ENCODE data around the gene MAST4.

MAST4 gene

GRCh38 chr5:66742083-66742895 is 146.1 kb downstream of the MAST4 start:
- H3K4me3 ChIP-seq (ENCODE audit: severe bottlenecking): no peak overlapping the region
- no peaks in the 10 kb centered on the region for H3K36me3 ChIP-seq (ENCODE audit: low read depth)
- TF ChIP-seq CTCF (IDR thresholded peaks at IDR 0.05; ENCODE audit: poor library complexity, severe bottlenecking): peak; percentile 16
- DNase-seq (ENCODE audit: low spot score) (no peak), ATAC-seq (ENCODE audit: low read depth) (no peak)
- H3K27ac ChIP-seq (ENCODE audit: poor library complexity, severe bottlenecking): no peak overlapping the region
- no peaks in the 10 kb centered on the region for H3K27me3 ChIP-seq (ENCODE audit: insufficient read depth, poor library complexity, severe bottlenecking)
- no peaks in the 10 kb centered on the region for H3K9me3 ChIP-seq (ENCODE audit: severe bottlenecking)
- no peaks in the 10 kb centered on the region for H3K4me1 ChIP-seq (ENCODE audit: insufficient read depth, poor library complexity, severe bottlenecking)

GRCh38 chr5:66742896-66743247 is 146.7 kb downstream of the MAST4 start:
- Histone ChIP-seq H3K9me3 (ENCODE audit: severe bottlenecking) (no peaks in the 10 kb centered on the region), H3K36me3 (ENCODE audit: low read depth) (no peaks in the 10 kb centered on the region), H3K27ac (ENCODE audit: poor library complexity, severe bottlenecking) (no peak overlapping the region), H3K27me3 (ENCODE audit: insufficient read depth, poor library complexity, severe bottlenecking) (no peaks in the 10 kb centered on the region), H3K4me3 (ENCODE audit: severe bottlenecking) (no peak overlapping the region), H3K4me1 (ENCODE audit: insufficient read depth, poor library complexity, severe bottlenecking) (no peaks in the 10 kb centered on the region)
- ATAC-seq (ENCODE audit: low read depth) (no peak), DNase-seq (ENCODE audit: low spot score) (no peak)
- no peak for TF ChIP-seq CTCF (IDR thresholded peaks at IDR 0.05; ENCODE audit: poor library complexity, severe bottlenecking)

GRCh38 chr5:66743344-66743743 is 147.2 kb downstream of the MAST4 start:
- DNase-seq (ENCODE audit: low spot score): no peak
- Histone ChIP-seq H3K9me3 (ENCODE audit: severe bottlenecking) (no peaks in the 10 kb centered on the region), H3K4me3 (ENCODE audit: severe bottlenecking) (no peak overlapping the region), H3K36me3 (ENCODE audit: low read depth) (no peaks in the 10 kb centered on the region), H3K27ac (ENCODE audit: poor library complexity, severe bottlenecking) (no peak overlapping the region), H3K27me3 (ENCODE audit: insufficient read depth, poor library complexity, severe bottlenecking) (no peaks in the 10 kb centered on the region), H3K4me1 (ENCODE audit: insufficient read depth, poor library complexity, severe bottlenecking) (no peaks in the 10 kb centered on the region)
- ATAC-seq (ENCODE audit: low read depth): no peak
- TF ChIP-seq CTCF (IDR thresholded peaks at IDR 0.05; ENCODE audit: poor library complexity, severe bottlenecking): no peak

GRCh38 chr5:66744040-66744439 is 147.8 kb downstream of the MAST4 start:
- no peak for ATAC-seq (ENCODE audit: low read depth)

More at GRCh38 chr5:66744040-66744439, 147.8 kb downstream of the MAST4 start:
- H3K9me3 ChIP-seq (ENCODE audit: severe bottlenecking): no peaks in the 10 kb centered on the region
- DNase-seq (ENCODE audit: low spot score): no peak
- H3K4me1 ChIP-seq (ENCODE audit: insufficient read depth, poor library complexity, severe bottlenecking): no peaks in the 10 kb centered on the region
- no peak for TF ChIP-seq CTCF (IDR thresholded peaks at IDR 0.05; ENCODE audit: poor library complexity, severe bottlenecking)
- H3K27me3 ChIP-seq (ENCODE audit: insufficient read depth, poor library complexity, severe bottlenecking): no peaks in the 10 kb centered on the region
- H3K27ac ChIP-seq (ENCODE audit: poor library complexity, severe bottlenecking): no peak overlapping the region
- no peak overlapping the region for H3K4me3 ChIP-seq (ENCODE audit: severe bottlenecking)
- H3K36me3 ChIP-seq (ENCODE audit: low read depth): no peaks in the 10 kb centered on the region

Data from RWPE2 (cell line).